Measurements from ENCODE around the gene RASGEF1C. TPM values are rescaled to one million over a fixed set of nuclear protein-coding genes. Genes with fewer than 3 reads are reported as not detected.
"Not testable (repeated sequence)": the region's sequence is repeated elsewhere in the genome, so short reads cannot be mapped to it uniquely, and the experiment has no call there.

The RASGEF1C gene
- total and polyA plus RNA-seq, 9 donors: 2.3 to 5.3 (median 3.5) TPM

DNA sequence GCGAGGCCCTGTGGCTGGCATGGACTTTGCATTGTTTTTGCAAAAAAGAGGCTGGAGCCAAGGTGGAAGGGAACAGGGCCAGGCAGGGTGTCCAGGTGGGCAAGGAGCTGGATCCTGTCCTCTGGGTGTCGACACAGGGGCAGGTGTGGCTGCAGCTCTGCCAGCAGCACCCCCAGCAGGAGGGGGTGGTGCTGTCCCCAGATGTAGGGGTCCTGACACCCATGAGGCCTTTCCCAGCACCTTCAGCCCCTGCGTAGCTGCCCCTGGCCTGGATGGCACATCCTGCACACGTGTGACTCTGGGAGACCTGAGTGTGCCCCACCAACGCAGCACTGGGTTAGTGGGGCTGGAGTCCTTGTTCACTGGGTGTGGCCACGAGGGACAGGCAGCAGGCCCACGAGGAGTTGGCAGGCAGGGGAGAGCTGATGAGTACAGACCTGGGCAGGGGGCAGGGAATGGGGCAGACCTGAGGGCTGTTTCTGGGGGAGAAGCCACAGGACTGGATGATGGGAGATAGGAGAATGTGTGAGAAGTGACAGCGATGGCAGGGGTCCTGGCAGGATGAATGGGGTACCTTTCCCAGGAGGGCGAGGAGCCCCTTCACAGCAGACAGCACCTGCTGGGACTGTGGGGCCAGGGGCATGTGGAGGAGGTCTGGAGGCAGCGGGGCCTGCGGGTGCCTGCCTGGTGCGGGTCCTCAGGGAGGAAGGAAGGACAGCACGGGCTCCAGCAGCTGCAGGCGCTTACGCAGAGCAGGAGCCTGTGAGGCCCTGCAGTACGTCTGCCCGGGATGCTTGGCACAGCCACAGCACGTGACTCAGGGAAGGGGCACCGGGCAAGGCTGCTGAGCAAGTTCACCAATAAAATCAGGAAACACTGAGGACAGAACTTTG is 3.6 kb upstream of the RASGEF1C start:
- peak; percentile 17 for DNase-seq
- peaks cover 13% of the 10 kb centered on the region for H3K4me1 ChIP-seq (ENCODE audit: control insufficient read depth, insufficient read depth, low read length)
- 49% methylated on average over 19 of the region's 19 CpGs for WGBS (ENCODE audit: insufficient coverage)
- H3K36me3 ChIP-seq (ENCODE audit: control insufficient read depth, insufficient read depth, low read length): no peaks in the 10 kb centered on the region
- H3K27me3 ChIP-seq (ENCODE audit: control insufficient read depth, insufficient read depth, low read length): peaks cover 17% of the 10 kb centered on the region
- H3K27ac ChIP-seq (ENCODE audit: low read length): no peak overlapping the region
- H3K9me3 ChIP-seq (replicated peaks; ENCODE audit: control insufficient read depth, low read depth, low read length): no peaks in the 10 kb centered on the region
- no peak overlapping the region for H3K4me3 ChIP-seq (ENCODE audit: low read length)

GRCh38 chr5:180211761-180212035 is 2.7 kb upstream of the RASGEF1C start:
- H3K27me3 ChIP-seq (ENCODE audit: control insufficient read depth, insufficient read depth, low read length): peaks cover 25% of the 10 kb centered on the region
- no peak for DNase-seq

GRCh38 chr5:180210961-180211760 is 2.1 kb upstream of the RASGEF1C start:
- H3K9me3 ChIP-seq (replicated peaks; ENCODE audit: control insufficient read depth, low read depth, low read length): no peaks in the 10 kb centered on the region
- no peak overlapping the region for H3K4me3 ChIP-seq (ENCODE audit: low read length)
- H3K36me3 ChIP-seq (ENCODE audit: control insufficient read depth, insufficient read depth, low read length): no peaks in the 10 kb centered on the region
- 79% methylated on average over 14 of the region's 16 CpGs for WGBS (ENCODE audit: insufficient coverage)
- no peak overlapping the region for H3K27ac ChIP-seq (ENCODE audit: low read length)
- peaks cover 13% of the 10 kb centered on the region for H3K4me1 ChIP-seq (ENCODE audit: control insufficient read depth, insufficient read depth, low read length)
- DNase-seq: no peak
- peaks cover 25% of the 10 kb centered on the region for H3K27me3 ChIP-seq (ENCODE audit: control insufficient read depth, insufficient read depth, low read length)

More at GRCh38 chr5:180211761-180212035, 2.7 kb upstream of the RASGEF1C start:
- Histone ChIP-seq H3K4me3 (ENCODE audit: low read length) (no peak overlapping the region), H3K27ac (ENCODE audit: low read length) (no peak overlapping the region), H3K36me3 (ENCODE audit: control insufficient read depth, insufficient read depth, low read length) (no peaks in the 10 kb centered on the region), H3K9me3 (replicated peaks; ENCODE audit: control insufficient read depth, low read depth, low read length) (no peaks in the 10 kb centered on the region), H3K4me1 (ENCODE audit: control insufficient read depth, insufficient read depth, low read length) (peaks cover 13% of the 10 kb centered on the region)
- no CpG with 5 or more reads among the region's 4 CpGs for WGBS (ENCODE audit: insufficient coverage)

GRCh38 chr5:180210077-180210476 is 1.1 kb upstream of the RASGEF1C start:
- not testable (repeated sequence) for DNase-seq; H3K36me3 ChIP-seq (ENCODE audit: control insufficient read depth, insufficient read depth, low read length); H3K27ac ChIP-seq (ENCODE audit: low read length); H3K4me3 ChIP-seq (ENCODE audit: low read length); H3K9me3 ChIP-seq (replicated peaks; ENCODE audit: control insufficient read depth, low read depth, low read length)
- 78% methylated on average over 10 of the region's 12 CpGs for WGBS (ENCODE audit: insufficient coverage)
- Histone ChIP-seq H3K27me3 (ENCODE audit: control insufficient read depth, insufficient read depth, low read length) (peaks cover 25% of the 10 kb centered on the region), H3K4me1 (ENCODE audit: control insufficient read depth, insufficient read depth, low read length) (peaks cover 13% of the 10 kb centered on the region)

DNA sequence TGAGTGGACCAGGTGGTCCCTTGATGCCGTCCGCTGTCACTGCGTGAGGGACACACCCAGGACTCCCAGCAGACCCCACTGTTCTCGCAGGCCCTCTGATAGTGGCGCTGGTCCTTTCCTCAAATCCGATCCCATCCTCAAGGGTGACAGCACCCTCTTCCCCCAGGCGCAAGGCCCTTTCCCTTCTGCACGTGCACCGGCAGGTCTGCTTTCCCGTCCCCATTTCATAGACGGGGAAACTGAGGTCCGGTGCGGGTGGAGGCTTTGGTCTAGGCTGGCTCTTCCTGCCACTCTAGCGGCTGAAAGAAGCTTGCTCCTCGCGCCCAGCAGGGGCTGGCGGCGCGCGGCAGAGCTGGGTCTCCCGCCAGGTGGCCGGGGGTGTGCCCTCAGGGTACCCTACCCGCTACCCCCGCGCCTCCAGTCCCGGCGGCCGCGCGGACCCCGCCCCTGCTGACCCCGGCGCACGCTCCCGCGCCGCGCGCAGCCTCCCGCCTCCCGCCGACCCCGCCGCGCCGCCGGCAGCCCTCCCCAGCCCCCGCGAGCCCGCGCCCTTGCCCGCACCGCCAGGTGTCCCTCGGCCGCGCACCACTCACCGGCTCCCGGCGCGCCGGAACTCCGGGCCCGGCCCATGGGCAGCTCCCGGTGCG is 453 bp downstream of the RASGEF1C start:
- no peaks in the 10 kb centered on the region for H3K9me3 ChIP-seq (replicated peaks; ENCODE audit: control insufficient read depth, low read depth, low read length)
- DNase-seq: peak; percentile 26
- peaks cover 13% of the 10 kb centered on the region for H3K4me1 ChIP-seq (ENCODE audit: control insufficient read depth, insufficient read depth, low read length)
- H3K27ac ChIP-seq (ENCODE audit: low read length): no peak overlapping the region
- H3K4me3 ChIP-seq (ENCODE audit: low read length): peak overlapping the region; percentile 38
- peaks cover 25% of the 10 kb centered on the region for H3K27me3 ChIP-seq (ENCODE audit: control insufficient read depth, insufficient read depth, low read length)
- no peaks in the 10 kb centered on the region for H3K36me3 ChIP-seq (ENCODE audit: control insufficient read depth, insufficient read depth, low read length)
- WGBS (ENCODE audit: insufficient coverage): under 1% methylated on average over 59 of the region's 65 CpGs

DNA sequence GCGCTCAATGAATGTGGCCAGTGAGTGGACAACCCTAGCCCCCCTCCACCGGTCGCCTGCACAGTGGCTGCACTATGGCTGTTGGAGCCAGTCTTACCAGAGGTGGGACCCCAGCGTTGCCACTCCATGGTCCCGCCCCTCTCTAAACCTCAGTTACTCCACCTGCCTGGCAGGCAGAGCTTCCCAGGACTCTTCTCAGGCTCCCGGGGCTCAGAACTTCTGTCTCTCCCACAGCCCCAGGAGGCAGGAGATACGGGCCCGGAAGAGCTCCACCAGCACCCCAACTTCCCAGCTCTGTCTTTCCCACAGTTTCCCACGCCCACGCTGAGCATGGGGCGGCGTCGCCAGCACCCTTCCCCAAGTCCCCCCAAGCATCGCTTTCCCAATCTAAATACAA is 975 bp downstream of the RASGEF1C start:
- no peaks in the 10 kb centered on the region for H3K36me3 ChIP-seq (ENCODE audit: control insufficient read depth, insufficient read depth, low read length)
- H3K9me3 ChIP-seq (replicated peaks; ENCODE audit: control insufficient read depth, low read depth, low read length): no peaks in the 10 kb centered on the region
- H3K4me3 ChIP-seq (ENCODE audit: low read length): peak overlapping the region; percentile 38
- WGBS (ENCODE audit: insufficient coverage): 21% methylated on average over 13 of the region's 14 CpGs
- peaks cover 13% of the 10 kb centered on the region for H3K4me1 ChIP-seq (ENCODE audit: control insufficient read depth, insufficient read depth, low read length)
- no peak for DNase-seq
- H3K27ac ChIP-seq (ENCODE audit: low read length): no peak overlapping the region
- H3K27me3 ChIP-seq (ENCODE audit: control insufficient read depth, insufficient read depth, low read length): peaks cover 23% of the 10 kb centered on the region

DNA sequence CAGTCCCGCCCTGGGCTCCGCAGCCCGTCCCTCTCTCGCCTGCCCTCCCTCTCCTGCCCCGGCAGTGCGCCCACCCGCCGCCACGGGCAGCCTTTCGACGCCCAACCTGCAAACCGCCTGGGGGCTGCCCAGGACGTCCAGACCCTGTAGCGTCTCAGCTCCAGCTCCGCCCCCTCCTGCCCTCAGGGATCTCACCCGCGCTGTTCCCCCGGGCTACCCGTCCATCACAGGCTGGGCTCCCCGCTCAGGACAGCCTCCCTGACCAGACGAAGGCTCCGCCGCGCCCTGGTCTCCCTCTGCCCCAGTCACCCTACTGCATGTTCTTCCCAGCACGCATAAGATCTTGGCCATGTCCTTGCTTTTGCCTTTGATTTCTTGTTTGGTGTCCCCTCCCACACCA is 1.4 kb downstream of the RASGEF1C start:
- H3K36me3 ChIP-seq (ENCODE audit: control insufficient read depth, insufficient read depth, low read length): no peaks in the 10 kb centered on the region
- H3K27me3 ChIP-seq (ENCODE audit: control insufficient read depth, insufficient read depth, low read length): peaks cover 21% of the 10 kb centered on the region
- WGBS (ENCODE audit: insufficient coverage): 17% methylated on average over 25 of the region's 25 CpGs
- no peak for DNase-seq
- H3K27ac ChIP-seq (ENCODE audit: low read length): no peak overlapping the region
- peaks cover 13% of the 10 kb centered on the region for H3K4me1 ChIP-seq (ENCODE audit: control insufficient read depth, insufficient read depth, low read length)
- H3K9me3 ChIP-seq (replicated peaks; ENCODE audit: control insufficient read depth, low read depth, low read length): no peaks in the 10 kb centered on the region
- H3K4me3 ChIP-seq (ENCODE audit: low read length): peak overlapping the region; percentile 38

DNA sequence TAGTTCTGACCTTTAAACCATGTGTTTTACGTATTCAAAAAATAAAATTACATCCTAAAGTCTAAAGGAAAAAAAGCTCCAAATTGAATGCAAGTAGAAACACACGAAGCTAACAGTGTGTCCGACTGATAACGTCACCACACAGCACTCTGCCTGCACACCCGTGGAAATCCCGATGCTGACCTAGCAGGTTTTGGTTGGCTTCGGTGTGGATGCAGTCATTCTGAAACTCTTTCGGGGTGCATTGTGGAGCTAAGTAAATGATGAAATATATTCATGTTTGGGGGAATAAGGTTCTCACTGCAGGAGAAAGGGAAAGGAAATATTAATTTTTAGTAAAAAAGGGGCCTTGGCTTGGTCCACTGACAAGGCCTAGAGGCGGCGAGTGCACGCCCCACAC is 2.0 kb downstream of the RASGEF1C start:
- Histone ChIP-seq H3K4me1 (ENCODE audit: control insufficient read depth, insufficient read depth, low read length) (peaks cover 13% of the 10 kb centered on the region), H3K9me3 (replicated peaks; ENCODE audit: control insufficient read depth, low read depth, low read length) (no peaks in the 10 kb centered on the region), H3K4me3 (ENCODE audit: low read length) (no peak overlapping the region), H3K36me3 (ENCODE audit: control insufficient read depth, insufficient read depth, low read length) (no peaks in the 10 kb centered on the region), H3K27me3 (ENCODE audit: control insufficient read depth, insufficient read depth, low read length) (peaks cover 18% of the 10 kb centered on the region), H3K27ac (ENCODE audit: low read length) (no peak overlapping the region)
- no peak for DNase-seq
- WGBS (ENCODE audit: insufficient coverage): 73% methylated on average over 9 of the region's 11 CpGs

- no peak overlapping the region for H3K4me3 ChIP-seq (ENCODE audit: low read length)
- H3K4me1 ChIP-seq (ENCODE audit: control insufficient read depth, insufficient read depth, low read length): peaks cover 13% of the 10 kb centered on the region
- WGBS (ENCODE audit: insufficient coverage): no CpG with 5 or more reads among the region's 1 CpG
- peaks cover 18% of the 10 kb centered on the region for H3K27me3 ChIP-seq (ENCODE audit: control insufficient read depth, insufficient read depth, low read length)
- no peaks in the 10 kb centered on the region for H3K36me3 ChIP-seq (ENCODE audit: control insufficient read depth, insufficient read depth, low read length)
- H3K9me3 ChIP-seq (replicated peaks; ENCODE audit: control insufficient read depth, low read depth, low read length): no peaks in the 10 kb centered on the region
- no peak for DNase-seq
- no peak overlapping the region for H3K27ac ChIP-seq (ENCODE audit: low read length)
Observed at GRCh38 chr5:180205916-180206315, 3.1 kb downstream of the RASGEF1C start.

GRCh38 chr5:180204276-180204819 is 4.7 kb downstream of the RASGEF1C start:
- no peaks in the 10 kb centered on the region for H3K36me3 ChIP-seq (ENCODE audit: control insufficient read depth, insufficient read depth, low read length)
- H3K27ac ChIP-seq (ENCODE audit: low read length): no peak overlapping the region
- no peaks in the 10 kb centered on the region for H3K9me3 ChIP-seq (replicated peaks; ENCODE audit: control insufficient read depth, low read depth, low read length)
- peaks cover 12% of the 10 kb centered on the region for H3K4me1 ChIP-seq (ENCODE audit: control insufficient read depth, insufficient read depth, low read length)
- peaks cover 18% of the 10 kb centered on the region for H3K27me3 ChIP-seq (ENCODE audit: control insufficient read depth, insufficient read depth, low read length)
- WGBS (ENCODE audit: insufficient coverage): no CpG with 5 or more reads among the region's 1 CpG
- H3K4me3 ChIP-seq (ENCODE audit: low read length): no peak overlapping the region
- DNase-seq: no peak
